ENCODE results near the gene ARHGAP15. TPM values are rescaled to one million over a fixed set of nuclear protein-coding genes. Genes with fewer than 3 reads are reported as not detected.

Gene ARHGAP15
- total and polyA plus RNA-seq, 2 experiments from 2014 or later, result not detected

GRCh38 chr2:143793381-143793780 lies 664.2 kb downstream of the ARHGAP15 start:
- in situ Hi-C loops (cut with MboI), result no loop called here
- Histone ChIP-seq H2AFZ (no peak overlapping the region), H3K79me2 (ENCODE audit: insufficient read depth) (no peaks in the 10 kb centered on the region), H3K4me2 (ENCODE audit: unreplicated experiment) (no peak overlapping the region), H3K4me1 (ENCODE audit: insufficient read depth) (no peaks in the 10 kb centered on the region), H3K9me2 (ENCODE audit: insufficient read depth) (no peaks in the 10 kb centered on the region), H3F3A (ENCODE audit: insufficient read depth) (no peaks in the 10 kb centered on the region), H3K27ac (no peak overlapping the region), H3K36me3 (ENCODE audit: low read depth) (no peaks in the 10 kb centered on the region), H3K27me3 (replicated peaks; ENCODE audit: insufficient read depth) (no peaks in the 10 kb centered on the region), H4K20me1 (ENCODE audit: insufficient read depth) (no peaks in the 10 kb centered on the region), H3K9ac (no peak overlapping the region), H3K4me3 (no peak overlapping the region), H3K9me3 (ENCODE audit: low read depth) (no peaks in the 10 kb centered on the region)
- TF ChIP-seq EZH2 (IDR thresholded peaks at IDR 0.05; ENCODE audit: insufficient read depth, poor library complexity, severe bottlenecking) (no peak), EZH2phosphoT487 (IDR thresholded peaks at IDR 0.05; ENCODE audit: insufficient read depth, low read depth) (no peak)
- no peak for DNase-seq
- 74 to 76% methylated on average over 3 of the region's 3 CpGs for WGBS, 2 experiments (ENCODE audit: low coverage in 1 of 2, low lambda C conversion rate in 2 of 2, missing lambda C conversion rate in 2 of 2)

DNA sequence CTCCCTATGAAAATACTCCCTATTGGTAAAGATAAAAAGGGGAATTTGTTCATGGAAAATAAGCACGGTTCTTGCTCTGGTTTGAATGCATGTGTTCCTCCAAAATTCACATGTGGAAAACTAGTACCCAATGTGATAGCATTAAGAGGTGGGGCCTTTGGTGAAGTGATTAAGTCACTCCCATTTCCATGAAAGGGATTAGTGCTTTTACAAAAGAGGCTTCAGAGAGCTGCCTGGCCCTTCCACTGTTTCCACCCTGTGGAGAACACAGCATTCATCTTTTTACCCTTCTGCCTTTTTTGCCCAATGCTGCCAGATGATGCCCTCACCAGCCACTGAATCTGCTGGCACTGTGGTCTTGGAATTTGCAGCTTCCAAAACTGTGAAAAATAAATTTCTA lies 666.8 kb downstream of the ARHGAP15 start:
- no peaks in the 10 kb centered on the region for H3K9me2 ChIP-seq (ENCODE audit: insufficient read depth)
- H3K27me3 ChIP-seq (replicated peaks; ENCODE audit: insufficient read depth), result no peaks in the 10 kb centered on the region
- no peak overlapping the region for H3K9ac ChIP-seq
- no peaks in the 10 kb centered on the region for H3K79me2 ChIP-seq (ENCODE audit: insufficient read depth)
- WGBS, 2 experiments (ENCODE audit: low coverage in 1 of 2, low lambda C conversion rate in 2 of 2, missing lambda C conversion rate in 2 of 2), result 78 to 94% methylated on average over 1 of the region's 1 CpG
- H3K4me2 ChIP-seq (ENCODE audit: unreplicated experiment), result no peak overlapping the region
- no peaks in the 10 kb centered on the region for H3F3A ChIP-seq (ENCODE audit: insufficient read depth)
- no peaks in the 10 kb centered on the region for H3K9me3 ChIP-seq (ENCODE audit: low read depth)
- no peak overlapping the region for H3K4me3 ChIP-seq
- no peaks in the 10 kb centered on the region for H3K4me1 ChIP-seq (ENCODE audit: insufficient read depth)
- DNase-seq, result no peak
- no peak overlapping the region for H2AFZ ChIP-seq
- no peak overlapping the region for H3K27ac ChIP-seq
- TF ChIP-seq EZH2phosphoT487 (IDR thresholded peaks at IDR 0.05; ENCODE audit: insufficient read depth, low read depth) (no peak), EZH2 (IDR thresholded peaks at IDR 0.05; ENCODE audit: insufficient read depth, poor library complexity, severe bottlenecking) (no peak)
- H3K36me3 ChIP-seq (ENCODE audit: low read depth), result no peaks in the 10 kb centered on the region
- H4K20me1 ChIP-seq (ENCODE audit: insufficient read depth), result no peaks in the 10 kb centered on the region
- in situ Hi-C loops (cut with MboI), result no loop called here

DNA sequence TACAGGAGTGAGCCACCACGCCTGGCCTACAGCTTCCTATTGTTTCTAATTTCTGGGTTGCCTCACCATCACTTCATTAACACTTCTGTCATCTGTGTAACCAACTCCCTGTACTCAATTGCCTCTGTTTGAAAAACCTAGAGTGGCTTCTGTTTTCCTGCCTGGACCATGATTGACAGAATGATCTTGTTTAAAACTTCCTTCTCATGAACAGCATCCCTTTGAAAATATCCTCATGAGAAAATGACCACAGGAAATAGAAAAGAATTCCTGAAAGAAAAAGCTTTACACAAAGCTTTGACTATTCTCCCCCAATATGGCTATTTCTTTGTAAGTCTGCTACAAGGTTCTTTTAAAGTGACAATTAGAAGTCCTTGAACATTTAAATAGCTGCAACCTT lies 672.3 kb downstream of the ARHGAP15 start:
- 52 to 60% methylated on average over 1 of the region's 1 CpG for WGBS, 2 experiments (ENCODE audit: low coverage in 1 of 2, low lambda C conversion rate in 2 of 2, missing lambda C conversion rate in 2 of 2)
- peak overlapping the region; percentile 42; the same call in 1 of the 2 replicates for H3K27ac ChIP-seq
- no peaks in the 10 kb centered on the region for H3K27me3 ChIP-seq (replicated peaks; ENCODE audit: insufficient read depth)
- no peaks in the 10 kb centered on the region for H4K20me1 ChIP-seq (ENCODE audit: insufficient read depth)
- peaks cover 6% of the 10 kb centered on the region; the same call in 1 of the 2 replicates for H3K4me1 ChIP-seq (ENCODE audit: insufficient read depth)
- H3K9me3 ChIP-seq (ENCODE audit: low read depth), result no peaks in the 10 kb centered on the region
- no peaks in the 10 kb centered on the region for H3K9me2 ChIP-seq (ENCODE audit: insufficient read depth)
- no peak overlapping the region for H3K9ac ChIP-seq
- no peaks in the 10 kb centered on the region for H3K36me3 ChIP-seq (ENCODE audit: low read depth)
- in situ Hi-C loops (cut with MboI), result no loop called here
- peak overlapping the region; percentile 14; the same call in 1 of the 2 replicates for H2AFZ ChIP-seq
- DNase-seq, result no peak
- H3K79me2 ChIP-seq (ENCODE audit: insufficient read depth), result no peaks in the 10 kb centered on the region
- 0 out of 2 replicates have a peak, but pooled peaks cover 4% of the 10 kb centered on the region for H3F3A ChIP-seq (ENCODE audit: insufficient read depth)
- TF ChIP-seq EZH2 (IDR thresholded peaks at IDR 0.05; ENCODE audit: insufficient read depth, poor library complexity, severe bottlenecking) (no peak), EZH2phosphoT487 (IDR thresholded peaks at IDR 0.05; ENCODE audit: insufficient read depth, low read depth) (no peak)
- H3K4me2 ChIP-seq (ENCODE audit: unreplicated experiment), result no peak overlapping the region
- no peak overlapping the region for H3K4me3 ChIP-seq

DNA sequence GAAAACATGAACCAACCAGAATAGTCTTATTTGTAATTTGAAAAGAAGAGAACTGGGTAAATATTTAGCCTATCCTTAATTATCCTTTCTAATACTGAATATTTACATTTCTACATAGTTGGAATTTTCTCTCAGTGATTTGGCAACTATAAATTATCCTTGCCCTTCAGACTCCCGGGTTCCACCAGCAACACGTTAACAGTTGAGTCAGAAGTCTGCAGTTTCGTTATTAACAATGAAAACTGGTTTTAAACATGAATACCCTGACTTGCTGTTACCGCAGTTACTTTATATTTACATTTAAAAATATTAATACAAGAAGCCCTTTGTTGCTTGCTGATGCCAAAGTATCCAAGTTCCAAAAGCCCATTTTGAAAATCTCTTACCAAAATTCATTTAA lies 673.0 kb downstream of the ARHGAP15 start:
- 50 to 53% methylated on average over 4 of the region's 4 CpGs for WGBS, 2 experiments (ENCODE audit: low coverage in 1 of 2, low lambda C conversion rate in 2 of 2, missing lambda C conversion rate in 2 of 2)
- Histone ChIP-seq H4K20me1 (ENCODE audit: insufficient read depth) (no peaks in the 10 kb centered on the region), H3K9ac (no peak overlapping the region), H2AFZ (peak overlapping the region; percentile 43; the same call in 1 of the 2 replicates), H3K36me3 (ENCODE audit: low read depth) (no peaks in the 10 kb centered on the region), H3K4me2 (ENCODE audit: unreplicated experiment) (peak overlapping the region; percentile 35), H3K4me1 (ENCODE audit: insufficient read depth) (peaks cover 6% of the 10 kb centered on the region; the same call in 1 of the 2 replicates), H3K9me2 (ENCODE audit: insufficient read depth) (no peaks in the 10 kb centered on the region), H3F3A (ENCODE audit: insufficient read depth) (0 out of 2 replicates have a peak, but pooled peaks cover 4% of the 10 kb centered on the region), H3K4me3 (peak overlapping the region; percentile 3; the same call in 1 of the 2 replicates), H3K27ac (peak overlapping the region; percentile 42), H3K79me2 (ENCODE audit: insufficient read depth) (no peaks in the 10 kb centered on the region), H3K27me3 (replicated peaks; ENCODE audit: insufficient read depth) (no peaks in the 10 kb centered on the region), H3K9me3 (ENCODE audit: low read depth) (no peaks in the 10 kb centered on the region)
- peak; percentile 55 for DNase-seq
- in situ Hi-C loops (cut with MboI), result no loop called here
- no peak for TF ChIP-seq EZH2phosphoT487 (IDR thresholded peaks at IDR 0.05; ENCODE audit: insufficient read depth, low read depth)
- TF ChIP-seq EZH2 (IDR thresholded peaks at IDR 0.05; ENCODE audit: insufficient read depth, poor library complexity, severe bottlenecking), result no peak
